Measurements from ENCODE around the gene ZNF592. TPM values are rescaled to one million over a fixed set of nuclear protein-coding genes. Genes with fewer than 3 reads are reported as not detected.

The ZNF592 gene
- total and polyA plus RNA-seq, 4 donors, result 8.8 to 29.6 (median 16.2) TPM

DNA sequence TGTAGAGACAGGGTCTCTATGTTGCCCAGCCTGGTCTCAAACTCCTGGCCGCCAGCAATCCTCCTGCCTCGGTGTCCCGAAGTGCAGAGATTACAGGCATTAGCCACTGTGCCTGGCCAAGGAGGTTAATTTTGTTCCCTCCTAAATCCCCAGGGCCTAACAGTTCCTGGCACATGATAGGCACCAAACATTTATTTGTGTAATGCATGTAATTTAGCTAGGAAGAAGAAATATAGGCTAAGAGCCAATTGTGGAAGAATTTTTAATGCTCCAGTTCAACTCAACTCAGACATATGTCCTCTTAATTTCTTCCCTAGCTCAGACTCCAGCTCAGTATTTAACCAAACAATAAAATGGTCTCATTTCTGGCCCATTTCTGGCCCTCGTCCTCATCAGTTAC lies 7.7 kb upstream of the ZNF592 start:
- no peak overlapping the region for H3K4me3 ChIP-seq
- H3K27me3 ChIP-seq (ENCODE audit: control insufficient read depth in 3 of 3, insufficient read depth in 3 of 3, low read length in 2 of 3), result no peaks in the 10 kb centered on the region
- H3K9ac ChIP-seq (ENCODE audit: insufficient read depth in 1 of 2, low read length in 2 of 2), result no peak overlapping the region
- H3K27ac ChIP-seq (ENCODE audit: low read depth in 1 of 2, low read length in 1 of 2), result no peak overlapping the region
- TF ChIP-seq, protein P1, sequence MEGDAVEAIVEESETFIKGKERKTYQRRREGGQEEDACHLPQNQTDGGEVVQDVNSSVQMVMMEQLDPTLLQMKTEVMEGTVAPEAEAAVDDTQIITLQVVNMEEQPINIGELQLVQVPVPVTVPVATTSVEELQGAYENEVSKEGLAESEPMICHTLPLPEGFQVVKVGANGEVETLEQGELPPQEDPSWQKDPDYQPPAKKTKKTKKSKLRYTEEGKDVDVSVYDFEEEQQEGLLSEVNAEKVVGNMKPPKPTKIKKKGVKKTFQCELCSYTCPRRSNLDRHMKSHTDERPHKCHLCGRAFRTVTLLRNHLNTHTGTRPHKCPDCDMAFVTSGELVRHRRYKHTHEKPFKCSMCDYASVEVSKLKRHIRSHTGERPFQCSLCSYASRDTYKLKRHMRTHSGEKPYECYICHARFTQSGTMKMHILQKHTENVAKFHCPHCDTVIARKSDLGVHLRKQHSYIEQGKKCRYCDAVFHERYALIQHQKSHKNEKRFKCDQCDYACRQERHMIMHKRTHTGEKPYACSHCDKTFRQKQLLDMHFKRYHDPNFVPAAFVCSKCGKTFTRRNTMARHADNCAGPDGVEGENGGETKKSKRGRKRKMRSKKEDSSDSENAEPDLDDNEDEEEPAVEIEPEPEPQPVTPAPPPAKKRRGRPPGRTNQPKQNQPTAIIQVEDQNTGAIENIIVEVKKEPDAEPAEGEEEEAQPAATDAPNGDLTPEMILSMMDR (IDR thresholded peaks at IDR 0.05; ENCODE audit: control extremely low read depth, extremely low read depth), result no peak
- DNase-seq, result no peak
- H3K9me3 ChIP-seq (ENCODE audit: control insufficient read depth in 4 of 4, insufficient read depth in 3 of 4, low read length in 3 of 4), result no peaks in the 10 kb centered on the region
- H3K4me1 ChIP-seq (ENCODE audit: control insufficient read depth in 5 of 5, insufficient read depth in 5 of 5, low read length in 5 of 5), result no peaks in the 10 kb centered on the region
- no peak for ATAC-seq (ENCODE audit: insufficient read depth, low FRiP score)
- no peaks in the 10 kb centered on the region for H3K36me3 ChIP-seq (ENCODE audit: control insufficient read depth in 4 of 4, insufficient read depth in 4 of 4, low read length in 4 of 4)
- WGBS, 2 donors, result 95 to 97% methylated on average over 4 of the region's 4 CpGs

DNA sequence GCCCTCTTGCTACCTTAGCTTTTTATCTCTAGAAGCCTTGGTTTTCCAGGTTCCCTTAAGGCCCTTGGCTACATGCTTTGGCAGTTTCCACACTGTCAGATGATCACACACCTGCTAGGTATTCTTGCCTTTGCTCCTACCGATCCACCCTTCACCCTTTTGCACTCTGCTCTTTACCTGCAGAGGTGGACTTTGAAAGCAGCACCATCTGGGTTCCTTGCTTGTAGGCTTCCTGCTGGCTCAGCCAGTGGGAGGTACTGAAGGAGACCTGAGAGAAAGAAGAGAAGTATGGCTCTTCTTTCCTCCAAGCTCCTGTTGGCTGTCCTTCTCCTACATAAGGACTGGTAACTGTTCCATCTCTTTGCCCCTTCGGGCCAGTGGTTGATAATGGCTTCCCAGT lies 7.3 kb upstream of the ZNF592 start:
- no peaks in the 10 kb centered on the region for H3K27me3 ChIP-seq (ENCODE audit: control insufficient read depth in 3 of 3, insufficient read depth in 3 of 3, low read length in 2 of 3)
- ATAC-seq (ENCODE audit: insufficient read depth, low FRiP score) (no peak), DNase-seq (no peak)
- no peaks in the 10 kb centered on the region for H3K4me1 ChIP-seq (ENCODE audit: control insufficient read depth in 5 of 5, insufficient read depth in 5 of 5, low read length in 5 of 5)
- H3K36me3 ChIP-seq (ENCODE audit: control insufficient read depth in 4 of 4, insufficient read depth in 4 of 4, low read length in 4 of 4), result no peaks in the 10 kb centered on the region
- no peak overlapping the region for H3K9ac ChIP-seq (ENCODE audit: insufficient read depth in 1 of 2, low read length in 2 of 2)
- H3K4me3 ChIP-seq, result no peak overlapping the region
- 84 to 94% methylated on average over 2 of the region's 2 CpGs for WGBS, 2 donors
- no peaks in the 10 kb centered on the region for H3K9me3 ChIP-seq (ENCODE audit: control insufficient read depth in 4 of 4, insufficient read depth in 3 of 4, low read length in 3 of 4)
- TF ChIP-seq, protein P1 (IDR thresholded peaks at IDR 0.05; ENCODE audit: control extremely low read depth, extremely low read depth), result no peak
- H3K27ac ChIP-seq (ENCODE audit: low read depth in 1 of 2, low read length in 1 of 2), result no peak overlapping the region

DNA sequence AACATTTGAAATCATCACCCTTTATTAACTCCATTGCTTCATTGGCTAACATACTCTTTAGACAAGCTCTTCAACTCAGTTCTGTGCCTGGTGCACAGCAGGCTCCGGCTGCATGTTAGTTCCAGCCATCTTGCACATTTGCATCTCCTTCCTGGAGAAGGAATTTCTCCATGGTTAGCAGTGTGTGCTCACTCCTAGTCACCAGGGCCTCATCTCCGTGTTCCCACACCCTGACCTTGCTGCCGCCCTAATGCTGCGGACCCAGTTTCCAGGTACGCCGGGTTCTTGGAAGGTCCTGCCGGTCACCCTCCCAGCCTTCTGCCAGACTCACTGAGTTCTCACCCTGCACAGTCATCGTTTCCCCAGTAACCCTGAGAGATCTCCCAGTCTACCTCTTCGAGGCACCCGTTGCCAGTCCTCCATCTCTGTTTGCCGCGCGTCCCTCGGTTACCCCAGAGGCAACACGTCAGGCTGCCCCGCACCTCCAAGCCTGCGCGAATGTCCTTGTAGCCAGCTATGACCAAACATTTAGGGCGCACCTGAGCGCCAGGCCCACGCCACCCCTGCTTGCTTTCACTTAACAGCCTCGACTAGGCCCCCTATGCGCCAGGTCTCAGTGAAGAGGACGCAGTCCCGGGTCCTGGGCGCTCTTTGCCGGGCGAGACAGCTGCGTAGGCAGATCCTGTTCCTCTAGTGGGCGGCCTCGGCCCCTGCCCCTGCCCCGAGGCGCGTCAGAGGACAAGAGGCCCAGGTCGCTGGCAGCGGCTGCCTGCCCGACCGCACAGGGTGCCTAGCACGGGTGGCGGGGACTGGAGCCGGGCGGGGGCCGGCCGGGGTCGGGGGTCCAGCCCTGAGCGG lies 747 bp upstream of the ZNF592 start:
- 1% methylated on average over 38 to 46 of the region's 46 CpGs for WGBS, 2 donors
- H3K4me1 ChIP-seq (ENCODE audit: control insufficient read depth in 5 of 5, insufficient read depth in 5 of 5, low read length in 5 of 5), result peaks cover 3 to 20% (median 7%) of the 10 kb centered on the region in 5 donors

More for the DNA sequence above, 747 bp upstream of the ZNF592 start:
- peak; percentile 78 to 83 (median 82) for DNase-seq
- ATAC-seq (ENCODE audit: insufficient read depth, low FRiP score), result peak; percentile 60
- Histone ChIP-seq H3K4me3 (peak overlapping the region; percentile 57), H3K9me3 (ENCODE audit: control insufficient read depth in 4 of 4, insufficient read depth in 3 of 4, low read length in 3 of 4) (no peaks in the 10 kb centered on the region), H3K27me3 (ENCODE audit: control insufficient read depth in 3 of 3, insufficient read depth in 3 of 3, low read length in 2 of 3) (no peaks in the 10 kb centered on the region), H3K27ac (ENCODE audit: low read depth in 1 of 2, low read length in 1 of 2) (peak overlapping the region; percentile 98 to 99), H3K36me3 (ENCODE audit: control insufficient read depth in 4 of 4, insufficient read depth in 4 of 4, low read length in 4 of 4) (no peaks in the 10 kb centered on the region), H3K9ac (ENCODE audit: insufficient read depth in 1 of 2, low read length in 2 of 2) (peak overlapping the region; percentile 67 to 77)
- TF ChIP-seq, protein P1 (IDR thresholded peaks at IDR 0.05; ENCODE audit: control extremely low read depth, extremely low read depth), result no peak

All from lung (tissue), 12 donors.